HG03039 (cell line): Measurements from ENCODE around the gene USP17L25.
"Not testable (repeated sequence)": the region's sequence is repeated elsewhere in the genome, so short reads cannot be mapped to it uniquely, and the experiment has no call there.

Experiments used
- ATAC-seq: cut with Tn5 transposase; IDR thresholded peaks from one replicate; pipeline ENCODE4 v1.9.1; 2021; ENCODE audit warnings: mild to moderate bottlenecking, moderate library complexity; ENCODE audit not compliant: unreplicated experiment

The USP17L25 gene

GRCh38 chr4:9329611-9330010 is at the start of gene USP17L25:
Gene USP17L25 (plus strand): TSS chr4:9329911. CDS start chr4:9329911, 0 bp downstream.
- not testable (repeated sequence) for ATAC-seq

- ATAC-seq, result not testable (repeated sequence)
Measured at GRCh38 chr4:9324191-9324590, 5.5 kb upstream of the USP17L25 start.

- not testable (repeated sequence) for ATAC-seq
Measured at GRCh38 chr4:9324865-9325264, 4.8 kb upstream of the USP17L25 start, which contains the start of gene USP17L24. Gene USP17L24 (plus strand): TSS chr4:9325165. CDS start chr4:9325165, 0 bp downstream.

DNA sequence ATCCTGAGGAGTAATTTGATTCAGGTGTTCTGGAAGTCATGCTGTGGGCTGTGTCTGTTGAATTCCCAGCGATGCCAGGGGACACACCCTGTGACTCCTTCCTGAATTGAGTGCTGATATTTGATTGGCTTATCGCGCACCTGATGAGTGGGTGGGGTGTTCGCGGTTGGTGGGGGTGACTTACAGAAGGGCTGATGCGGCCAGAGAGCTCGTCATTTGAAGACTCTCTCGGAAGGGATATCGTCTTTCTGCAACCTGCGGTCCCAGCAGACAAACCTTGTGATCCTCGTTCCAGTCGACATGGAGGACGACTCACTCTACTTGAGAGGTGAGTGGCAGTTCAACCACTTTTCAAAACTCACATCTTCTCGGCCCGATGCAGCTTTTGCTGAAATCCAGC is 4.6 kb downstream of the USP17L25 start, which contains the start of gene USP17L26:
TSS of gene USP17L26 (plus strand) at position 301 of the 400 bp plus-strand sequence. CDS start at position 301, 0 bp downstream.
- not testable (repeated sequence) for ATAC-seq

- ATAC-seq, result not testable (repeated sequence)
Measured at GRCh38 chr4:9339103-9339502, 9.4 kb downstream of the USP17L25 start, which contains the start of gene USP17L5. Gene USP17L5 (plus strand): TSS chr4:9339403. CDS start chr4:9339403, 0 bp downstream.

GRCh38 chr4:9343848-9344247 is 14.1 kb downstream of the USP17L25 start, which contains the start of gene USP17L27:
Gene USP17L27 (plus strand): TSS chr4:9344148. CDS start chr4:9344148, 0 bp downstream.
- not testable (repeated sequence) for ATAC-seq

- not testable (repeated sequence) for ATAC-seq
Measured at GRCh38 chr4:9348593-9348992, 18.9 kb downstream of the USP17L25 start, which contains the start of gene USP17L28. Gene USP17L28 (plus strand): TSS chr4:9348893. CDS start chr4:9348893, 0 bp downstream.

DNA sequence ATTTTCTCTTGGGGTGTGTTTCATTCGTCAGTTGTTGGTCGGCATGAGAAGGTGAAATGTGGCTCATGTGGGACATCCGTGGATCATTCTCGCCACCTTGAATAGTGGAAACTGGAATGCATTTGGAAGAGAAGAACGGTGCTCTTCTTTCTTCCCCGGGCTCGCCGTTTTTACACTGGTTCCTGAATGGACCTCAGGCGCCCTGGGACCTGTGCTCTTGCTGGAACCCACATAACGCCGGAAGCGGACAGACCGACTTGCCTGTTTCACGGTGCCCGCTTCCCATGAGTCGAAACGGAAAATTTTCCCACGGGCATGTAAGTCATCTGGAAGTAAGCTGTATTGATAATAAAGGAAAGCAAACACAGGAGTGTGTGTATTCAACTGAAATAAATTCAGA is 21.2 kb downstream of the USP17L25 start:
- not testable (repeated sequence) for ATAC-seq

DNA sequence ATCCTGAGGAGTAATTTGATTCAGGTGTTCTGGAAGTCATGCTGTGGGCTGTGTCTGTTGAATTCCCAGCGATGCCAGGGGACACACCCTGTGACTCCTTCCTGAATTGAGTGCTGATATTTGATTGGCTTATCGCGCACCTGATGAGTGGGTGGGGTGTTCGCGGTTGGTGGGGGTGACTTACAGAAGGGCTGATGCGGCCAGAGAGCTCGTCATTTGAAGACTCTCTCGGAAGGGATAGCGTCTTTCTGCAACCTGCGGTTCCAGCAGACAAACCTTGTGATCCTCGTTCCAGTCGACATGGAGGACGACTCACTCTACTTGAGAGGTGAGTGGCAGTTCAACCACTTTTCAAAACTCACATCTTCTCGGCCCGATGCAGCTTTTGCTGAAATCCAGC is 23.6 kb downstream of the USP17L25 start, which contains the start of gene USP17L29:
TSS of gene USP17L29 (plus strand) at position 301 of the 400 bp plus-strand sequence. CDS start at position 301, 0 bp downstream.
- not testable (repeated sequence) for ATAC-seq

DNA sequence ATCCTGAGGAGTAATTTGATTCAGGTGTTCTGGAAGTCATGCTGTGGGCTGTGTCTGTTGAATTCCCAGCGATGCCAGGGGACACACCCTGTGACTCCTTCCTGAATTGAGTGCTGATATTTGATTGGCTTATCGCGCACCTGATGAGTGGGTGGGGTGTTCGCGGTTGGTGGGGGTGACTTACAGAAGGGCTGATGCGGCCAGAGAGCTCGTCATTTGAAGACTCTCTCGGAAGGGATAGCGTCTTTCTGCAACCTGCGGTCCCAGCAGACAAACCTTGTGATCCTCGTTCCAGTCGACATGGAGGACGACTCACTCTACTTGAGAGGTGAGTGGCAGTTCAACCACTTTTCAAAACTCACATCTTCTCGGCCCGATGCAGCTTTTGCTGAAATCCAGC is 33.1 kb downstream of the USP17L25 start, which contains the start of gene USP17L30:
TSS of gene USP17L30 (plus strand) at position 301 of the 400 bp plus-strand sequence. CDS start at position 301, 0 bp downstream.
- ATAC-seq, result not testable (repeated sequence)

- ATAC-seq, result not testable (repeated sequence)
Measured at GRCh38 chr4:9379881-9380280, 50.2 kb downstream of the USP17L25 start.
